ENCODE measurements around the gene IFNL1.
"Not testable (repeated sequence)": the region's sequence is repeated elsewhere in the genome, so short reads cannot be mapped to it uniquely, and the experiment has no call there.

The IFNL1 gene

GRCh38 chr19:39257227-39257626 is 39.0 kb upstream of the IFNL1 start:
- H3K36me3 ChIP-seq (ENCODE audit: control insufficient read depth, insufficient read depth, low read length): no peaks in the 10 kb centered on the region
- no peaks in the 10 kb centered on the region for H3K4me1 ChIP-seq (ENCODE audit: control insufficient read depth, insufficient read depth, low read length)
- no peaks in the 10 kb centered on the region for H3K9me3 ChIP-seq (ENCODE audit: control insufficient read depth, low read length)
- no peak overlapping the region for H3K4me3 ChIP-seq (ENCODE audit: insufficient read depth, low read depth, low read length)
- H3K27me3 ChIP-seq (ENCODE audit: control insufficient read depth, insufficient read depth, low read length, poor library complexity, severe bottlenecking): peaks cover 44% of the 10 kb centered on the region
- 89 to 95% methylated on average over 4 of the region's 4 CpGs for WGBS, 2 experiments
- H3K27ac ChIP-seq (ENCODE audit: insufficient read depth, low read depth, low read length, poor library complexity, severe bottlenecking): no peak overlapping the region

GRCh38 chr19:39261704-39262103 is 34.5 kb upstream of the IFNL1 start:
- WGBS, 2 experiments: 86 to 93% methylated on average over 2 of the region's 3 CpGs
- peaks cover 74% of the 10 kb centered on the region for H3K27me3 ChIP-seq (ENCODE audit: control insufficient read depth, insufficient read depth, low read length, poor library complexity, severe bottlenecking)
- H3K4me1 ChIP-seq (ENCODE audit: control insufficient read depth, insufficient read depth, low read length): no peaks in the 10 kb centered on the region
- no peak overlapping the region for H3K4me3 ChIP-seq (ENCODE audit: insufficient read depth, low read depth, low read length)
- no peak overlapping the region for H3K27ac ChIP-seq (ENCODE audit: insufficient read depth, low read depth, low read length, poor library complexity, severe bottlenecking)
- no peaks in the 10 kb centered on the region for H3K36me3 ChIP-seq (ENCODE audit: control insufficient read depth, insufficient read depth, low read length)
- no peaks in the 10 kb centered on the region for H3K9me3 ChIP-seq (ENCODE audit: control insufficient read depth, low read length)

DNA sequence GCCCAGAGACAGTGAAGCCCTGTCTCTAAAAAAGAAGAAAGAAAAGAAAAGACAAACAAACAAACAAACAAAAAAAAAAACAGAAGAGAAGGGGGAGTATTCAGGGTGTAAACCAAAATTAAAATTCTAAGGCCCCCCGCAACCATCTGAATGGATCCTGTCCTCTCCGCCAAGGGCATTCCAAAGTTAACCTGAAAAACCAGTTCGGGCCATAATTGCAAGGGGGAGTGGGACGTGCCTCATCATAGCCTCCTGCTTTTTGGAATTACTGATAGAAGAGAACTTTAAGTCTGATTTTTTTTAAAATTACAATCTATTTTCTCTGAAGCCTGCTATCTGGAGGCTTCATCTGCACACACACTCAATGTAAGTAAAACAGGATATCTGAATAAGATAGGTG is 33.7 kb upstream of the IFNL1 start:
- Histone ChIP-seq H3K27ac (ENCODE audit: insufficient read depth, low read depth, low read length, poor library complexity, severe bottlenecking) (no peak overlapping the region), H3K4me1 (ENCODE audit: control insufficient read depth, insufficient read depth, low read length) (no peaks in the 10 kb centered on the region), H3K9me3 (ENCODE audit: control insufficient read depth, low read length) (no peaks in the 10 kb centered on the region), H3K27me3 (ENCODE audit: control insufficient read depth, insufficient read depth, low read length, poor library complexity, severe bottlenecking) (peaks cover 81% of the 10 kb centered on the region), H3K4me3 (ENCODE audit: insufficient read depth, low read depth, low read length) (no peak overlapping the region), H3K36me3 (ENCODE audit: control insufficient read depth, insufficient read depth, low read length) (no peaks in the 10 kb centered on the region)
- WGBS, 2 experiments: 89 to 93% methylated on average over 4 of the region's 4 CpGs

DNA sequence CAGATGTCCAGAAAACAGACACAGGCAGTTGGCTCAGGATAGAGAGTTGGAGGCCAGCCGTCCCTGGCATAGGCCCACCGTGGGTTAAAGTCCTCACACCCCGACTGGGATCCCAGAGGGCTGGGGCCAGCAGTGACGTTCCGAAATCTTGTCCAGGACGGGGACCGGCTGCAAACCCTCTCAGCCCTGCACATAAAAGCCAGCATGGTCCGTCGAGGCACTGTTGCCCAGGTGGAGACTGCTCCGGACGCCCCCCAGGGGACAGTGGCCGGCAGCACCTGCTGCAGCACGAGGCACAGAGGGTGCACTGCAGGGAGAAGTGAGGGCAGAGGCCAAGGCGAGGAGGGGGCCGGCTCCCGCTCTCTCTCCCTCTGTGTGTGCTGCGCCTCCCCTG is 32.3 kb upstream of the IFNL1 start:
- peaks cover 88% of the 10 kb centered on the region for H3K27me3 ChIP-seq (ENCODE audit: control insufficient read depth, insufficient read depth, low read length, poor library complexity, severe bottlenecking)
- H3K9me3 ChIP-seq (ENCODE audit: control insufficient read depth, low read length): no peaks in the 10 kb centered on the region
- H3K4me3 ChIP-seq (ENCODE audit: insufficient read depth, low read depth, low read length): no peak overlapping the region
- no peaks in the 10 kb centered on the region for H3K4me1 ChIP-seq (ENCODE audit: control insufficient read depth, insufficient read depth, low read length)
- WGBS, 2 experiments: 15% methylated on average over 17 of the region's 17 CpGs
- H3K36me3 ChIP-seq (ENCODE audit: control insufficient read depth, insufficient read depth, low read length): no peaks in the 10 kb centered on the region
- no peak overlapping the region for H3K27ac ChIP-seq (ENCODE audit: insufficient read depth, low read depth, low read length, poor library complexity, severe bottlenecking)

- Histone ChIP-seq H3K4me1 (ENCODE audit: control insufficient read depth, insufficient read depth, low read length) (no peaks in the 10 kb centered on the region), H3K27me3 (ENCODE audit: control insufficient read depth, insufficient read depth, low read length, poor library complexity, severe bottlenecking) (peaks cover 84% of the 10 kb centered on the region), H3K36me3 (ENCODE audit: control insufficient read depth, insufficient read depth, low read length) (no peaks in the 10 kb centered on the region), H3K27ac (ENCODE audit: insufficient read depth, low read depth, low read length, poor library complexity, severe bottlenecking) (no peak overlapping the region), H3K9me3 (ENCODE audit: control insufficient read depth, low read length) (no peaks in the 10 kb centered on the region), H3K4me3 (ENCODE audit: insufficient read depth, low read depth, low read length) (no peak overlapping the region)
- 5 to 6% methylated on average over 102 of the region's 102 CpGs for WGBS, 2 experiments
Measured at GRCh38 chr19:39264306-39265290, 31.6 kb upstream of the IFNL1 start.

- 43 to 45% methylated on average over 39 of the region's 39 CpGs for WGBS, 2 experiments
Measured at GRCh38 chr19:39265321-39265916, 30.8 kb upstream of the IFNL1 start.

DNA sequence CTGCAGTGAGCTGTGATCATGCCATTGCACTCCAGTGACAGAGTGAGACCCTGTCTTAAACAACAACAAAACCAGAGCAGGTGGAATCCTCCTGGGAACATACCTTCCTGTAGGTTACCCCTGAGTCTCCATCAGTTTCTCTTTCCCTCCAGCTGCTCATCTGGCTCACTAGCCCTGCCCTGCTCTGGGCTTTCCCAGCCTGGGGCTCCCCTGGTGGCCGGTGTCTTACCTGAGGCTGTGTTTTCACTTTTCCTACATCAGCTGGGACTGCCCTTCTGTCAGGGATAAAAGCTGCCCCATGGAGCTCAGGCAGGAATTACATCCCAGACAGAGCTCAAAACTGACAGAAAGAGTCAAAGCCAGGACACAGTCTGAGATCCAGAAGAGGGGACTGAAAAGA is 28.1 kb upstream of the IFNL1 start, which contains the start of gene IFNL2:
IFNL2 (plus strand) TSS at position 312 of the 400 bp plus-strand sequence. CDS start 173 bp downstream, outside the sequence.
- peaks cover 62% of the 10 kb centered on the region for H3K27me3 ChIP-seq (ENCODE audit: control insufficient read depth, insufficient read depth, low read length, poor library complexity, severe bottlenecking)
- not testable (repeated sequence) for H3K4me1 ChIP-seq (ENCODE audit: control insufficient read depth, insufficient read depth, low read length); H3K4me3 ChIP-seq (ENCODE audit: insufficient read depth, low read depth, low read length); H3K36me3 ChIP-seq (ENCODE audit: control insufficient read depth, insufficient read depth, low read length); H3K27ac ChIP-seq (ENCODE audit: insufficient read depth, low read depth, low read length, poor library complexity, severe bottlenecking); H3K9me3 ChIP-seq (ENCODE audit: control insufficient read depth, low read length)
- WGBS, 2 experiments: no CpG with 5 or more reads among the region's 1 CpG

More at GRCh38 chr19:39265321-39265916, 30.8 kb upstream of the IFNL1 start:
- Histone ChIP-seq H3K9me3 (ENCODE audit: control insufficient read depth, low read length) (no peaks in the 10 kb centered on the region), H3K27ac (ENCODE audit: insufficient read depth, low read depth, low read length, poor library complexity, severe bottlenecking) (no peak overlapping the region), H3K27me3 (ENCODE audit: control insufficient read depth, insufficient read depth, low read length, poor library complexity, severe bottlenecking) (peaks cover 83% of the 10 kb centered on the region), H3K4me3 (ENCODE audit: insufficient read depth, low read depth, low read length) (no peak overlapping the region), H3K4me1 (ENCODE audit: control insufficient read depth, insufficient read depth, low read length) (no peaks in the 10 kb centered on the region), H3K36me3 (ENCODE audit: control insufficient read depth, insufficient read depth, low read length) (no peaks in the 10 kb centered on the region)

DNA sequence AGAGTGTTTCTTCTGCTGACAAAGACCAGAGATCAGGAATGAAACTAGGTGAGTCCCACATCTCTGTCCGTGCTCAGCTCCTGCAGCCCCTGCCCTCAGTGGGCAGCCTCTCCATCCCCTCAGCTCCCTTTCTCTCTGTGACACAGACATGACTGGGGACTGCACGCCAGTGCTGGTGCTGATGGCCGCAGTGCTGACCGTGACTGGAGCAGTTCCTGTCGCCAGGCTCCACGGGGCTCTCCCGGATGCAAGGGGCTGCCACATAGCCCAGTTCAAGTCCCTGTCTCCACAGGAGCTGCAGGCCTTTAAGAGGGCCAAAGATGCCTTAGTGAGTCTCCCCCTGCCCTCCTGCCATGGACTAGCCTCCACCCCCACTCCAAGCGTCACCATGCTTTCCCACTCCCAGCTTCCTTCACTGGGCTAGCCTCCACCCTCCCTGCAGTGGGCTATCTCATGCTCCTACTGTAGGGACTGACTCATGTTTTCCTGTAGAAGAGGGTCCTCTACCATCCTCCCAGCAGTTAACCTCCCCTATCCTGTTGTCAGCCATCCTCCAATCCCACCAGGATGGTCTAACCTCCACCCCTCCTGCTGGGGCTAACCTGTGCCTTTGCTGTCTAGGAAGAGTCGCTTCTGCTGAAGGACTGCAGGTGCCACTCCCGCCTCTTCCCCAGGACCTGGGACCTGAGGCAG is 27.5 kb upstream of the IFNL1 start:
- H3K27me3 ChIP-seq (ENCODE audit: control insufficient read depth, insufficient read depth, low read length, poor library complexity, severe bottlenecking): peaks cover 57% of the 10 kb centered on the region
- 75% methylated on average over 10 of the region's 10 CpGs for WGBS, 2 experiments
- not testable (repeated sequence) for H3K27ac ChIP-seq (ENCODE audit: insufficient read depth, low read depth, low read length, poor library complexity, severe bottlenecking); H3K4me3 ChIP-seq (ENCODE audit: insufficient read depth, low read depth, low read length); H3K4me1 ChIP-seq (ENCODE audit: control insufficient read depth, insufficient read depth, low read length); H3K36me3 ChIP-seq (ENCODE audit: control insufficient read depth, insufficient read depth, low read length); H3K9me3 ChIP-seq (ENCODE audit: control insufficient read depth, low read length)

DNA sequence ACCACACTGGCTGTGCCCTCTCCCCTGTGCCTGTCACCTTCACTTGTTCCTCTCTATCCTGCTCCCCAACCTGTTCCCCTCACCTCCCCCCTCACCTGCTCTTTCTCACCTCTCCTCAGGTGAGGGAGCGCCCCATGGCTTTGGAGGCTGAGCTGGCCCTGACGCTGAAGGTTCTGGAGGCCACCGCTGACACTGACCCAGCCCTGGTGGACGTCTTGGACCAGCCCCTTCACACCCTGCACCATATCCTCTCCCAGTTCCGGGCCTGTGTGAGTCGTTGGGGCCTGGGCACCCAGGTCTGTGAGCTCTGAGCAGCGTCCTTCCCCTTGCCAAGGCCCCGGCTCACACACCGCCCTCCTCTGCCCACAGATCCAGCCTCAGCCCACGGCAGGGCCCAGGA is 26.8 kb upstream of the IFNL1 start:
- WGBS, 2 experiments: 78 to 79% methylated on average over 10 of the region's 10 CpGs
- not testable (repeated sequence) for H3K9me3 ChIP-seq (ENCODE audit: control insufficient read depth, low read length); H3K27ac ChIP-seq (ENCODE audit: insufficient read depth, low read depth, low read length, poor library complexity, severe bottlenecking); H3K4me3 ChIP-seq (ENCODE audit: insufficient read depth, low read depth, low read length); H3K36me3 ChIP-seq (ENCODE audit: control insufficient read depth, insufficient read depth, low read length); H3K4me1 ChIP-seq (ENCODE audit: control insufficient read depth, insufficient read depth, low read length)
- peaks cover 50% of the 10 kb centered on the region for H3K27me3 ChIP-seq (ENCODE audit: control insufficient read depth, insufficient read depth, low read length, poor library complexity, severe bottlenecking)
